DMS114 treated with DMSO at 0.1 percent for 48 hours (cell line): Measurements from ENCODE around the gene PPP2R2B.

ENCODE experiments used
- DNase-seq: peaks from one replicate; lab custom pipeline; 2025; ENCODE audit not compliant: unreplicated experiment; lab: John Stamatoyannopoulos, UW

The PPP2R2B gene

GRCh38 chr5:146788898-146789297 is 89.7 kb downstream of the PPP2R2B start:
- DNase-seq: no peak

DNA sequence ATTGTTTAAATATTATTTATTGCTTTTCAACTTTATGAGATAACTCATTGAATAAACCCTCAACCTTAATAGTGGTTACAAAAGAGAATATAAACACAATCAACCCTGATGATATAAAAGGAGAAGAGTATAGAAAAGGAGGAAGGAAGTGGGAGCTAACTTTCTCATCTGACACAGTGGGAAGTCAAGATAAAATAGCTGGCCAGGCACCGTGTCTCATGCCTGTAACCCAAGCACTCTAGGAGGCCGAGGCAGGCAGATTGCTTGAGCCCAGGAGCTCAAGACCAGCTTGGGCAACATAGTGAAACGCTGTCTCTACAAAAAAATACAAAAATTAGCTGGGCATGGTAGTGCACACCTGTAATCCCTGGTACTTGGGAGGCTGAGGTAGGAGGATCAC is 93.5 kb downstream of the PPP2R2B start:
- DNase-seq: no peak

GRCh38 chr5:146781157-146781556 is 97.4 kb downstream of the PPP2R2B start:
- no peak for DNase-seq

GRCh38 chr5:146779211-146779869 is 99.2 kb downstream of the PPP2R2B start:
- DNase-seq: no peak

GRCh38 chr5:146778795-146779194 is 99.8 kb downstream of the PPP2R2B start:
- DNase-seq: no peak

- DNase-seq: no peak
These were observed 100.3 kb downstream of the PPP2R2B start for GRCh38 chr5:146778261-146778660.

DNA sequence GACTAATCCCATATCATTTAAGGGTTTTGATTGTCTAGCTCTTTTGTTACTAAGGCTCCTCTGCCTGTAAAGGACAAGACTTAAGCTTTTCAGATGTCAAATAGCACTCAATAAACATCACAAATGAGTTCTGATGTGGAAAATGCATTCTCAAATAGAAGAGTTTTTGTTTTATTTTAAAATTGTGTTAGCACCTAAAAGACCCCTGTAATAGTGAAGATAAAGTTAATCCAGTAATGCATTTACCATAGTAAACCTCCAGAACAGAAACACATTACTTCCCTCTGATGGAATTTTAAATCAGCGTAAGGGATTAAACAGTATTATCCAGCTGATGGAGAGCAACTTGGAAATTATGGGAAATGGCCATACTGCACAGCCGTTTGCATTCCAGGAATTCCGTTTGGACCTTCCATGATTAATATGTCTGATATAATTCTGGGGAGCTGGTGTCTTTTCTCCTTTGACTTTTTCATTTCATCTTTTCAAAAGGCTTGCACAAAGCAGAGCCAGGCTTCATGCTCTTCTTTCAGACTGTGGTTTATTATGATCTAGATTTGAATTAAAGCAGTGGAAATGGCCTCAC is 105.6 kb downstream of the PPP2R2B start:
- no peak for DNase-seq

GRCh38 chr5:146770980-146771379 is 107.6 kb downstream of the PPP2R2B start:
- DNase-seq: no peak

GRCh38 chr5:146770546-146770945 is 108.0 kb downstream of the PPP2R2B start:
- no peak for DNase-seq

DNA sequence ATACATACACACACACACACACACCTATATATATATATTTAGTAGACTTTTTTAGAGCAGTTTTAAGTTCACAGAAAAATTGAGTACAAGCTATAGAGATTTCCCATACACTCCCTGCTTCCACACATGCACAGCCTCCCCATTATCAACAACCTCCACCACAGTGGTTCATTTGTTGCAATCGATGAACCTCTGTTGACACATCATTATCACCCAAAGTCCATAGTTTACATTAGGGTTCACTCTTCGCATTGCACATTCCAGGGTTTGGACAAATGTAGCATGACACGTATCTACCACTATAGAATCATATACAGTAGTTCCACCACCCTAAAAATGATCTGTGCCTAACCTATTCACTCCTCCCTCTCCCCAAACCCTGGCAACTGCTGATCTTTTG is 111.0 kb downstream of the PPP2R2B start:
- DNase-seq: no peak

DNA sequence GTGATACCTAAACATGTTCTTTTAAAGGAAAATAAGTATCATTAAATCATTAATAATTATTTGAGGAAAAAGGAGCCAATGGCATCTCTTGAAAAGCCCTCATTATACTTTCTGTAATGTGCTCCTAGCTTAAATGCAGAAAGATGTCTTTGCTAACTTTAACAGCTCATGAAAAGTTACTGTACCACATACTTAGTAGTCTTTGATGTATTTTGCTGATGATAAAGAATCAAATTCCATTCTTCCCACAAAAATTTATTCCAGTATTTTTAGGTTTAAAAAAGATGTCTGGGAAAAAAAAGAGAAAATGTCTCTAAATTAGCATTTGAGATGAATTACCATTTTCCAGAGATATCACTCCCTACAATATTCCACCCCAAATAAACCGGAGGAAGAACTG is 112.5 kb downstream of the PPP2R2B start:
- no peak for DNase-seq

DNA sequence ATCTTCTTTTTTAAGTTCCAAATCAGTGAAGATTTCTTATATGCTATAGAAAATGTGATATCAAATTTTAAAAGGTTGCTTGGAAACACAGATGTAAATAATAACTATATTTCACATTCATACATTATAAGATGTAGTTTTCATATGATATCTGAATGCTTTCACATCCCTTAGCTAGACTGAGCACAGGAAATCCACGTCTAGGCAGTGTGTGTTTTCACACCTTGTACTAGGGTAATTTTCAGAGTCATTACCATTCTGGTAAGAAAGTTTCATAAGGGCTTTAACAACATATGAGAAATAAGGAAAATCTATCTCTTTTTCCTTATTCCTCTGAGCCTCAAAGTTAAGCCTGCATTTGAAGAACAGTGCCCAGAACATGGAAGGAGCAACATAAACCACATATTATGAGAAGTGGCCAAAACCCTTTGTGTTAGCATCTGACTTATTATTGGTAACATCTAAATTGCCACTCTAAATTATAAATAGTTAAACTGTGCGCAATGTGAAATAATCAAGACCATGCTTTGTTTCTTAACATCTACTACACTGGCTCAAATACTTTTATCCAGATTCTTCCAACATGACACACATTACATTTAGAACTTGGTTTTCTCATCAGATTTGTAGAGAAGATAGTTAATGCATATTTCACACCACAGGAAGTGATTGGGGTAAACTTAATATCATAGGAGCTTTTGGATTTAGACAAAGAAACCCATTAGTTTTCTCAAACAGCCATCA is 113.3 kb downstream of the PPP2R2B start:
- no peak for DNase-seq

GRCh38 chr5:146762830-146763229 is 115.7 kb downstream of the PPP2R2B start:
- DNase-seq: no peak

DNA sequence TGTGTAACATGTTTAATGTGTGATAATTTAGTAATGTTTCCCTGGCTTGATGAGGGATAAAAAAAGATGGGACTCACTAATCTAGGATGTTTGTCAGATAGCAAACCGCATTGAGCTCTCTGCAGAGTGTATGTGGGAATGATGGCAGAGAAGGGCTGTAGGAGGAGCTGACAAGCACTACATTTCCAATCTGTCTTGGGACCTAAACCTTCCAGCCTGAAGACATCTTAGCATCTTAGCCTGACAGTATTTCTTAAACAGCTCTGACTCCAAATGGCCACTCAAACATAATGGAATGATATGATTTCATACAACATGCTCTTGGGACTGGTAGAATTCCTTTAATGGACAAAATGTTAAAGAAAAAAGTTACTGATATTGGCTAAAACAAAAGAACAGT is 116.7 kb downstream of the PPP2R2B start:
- DNase-seq: no peak

DNA sequence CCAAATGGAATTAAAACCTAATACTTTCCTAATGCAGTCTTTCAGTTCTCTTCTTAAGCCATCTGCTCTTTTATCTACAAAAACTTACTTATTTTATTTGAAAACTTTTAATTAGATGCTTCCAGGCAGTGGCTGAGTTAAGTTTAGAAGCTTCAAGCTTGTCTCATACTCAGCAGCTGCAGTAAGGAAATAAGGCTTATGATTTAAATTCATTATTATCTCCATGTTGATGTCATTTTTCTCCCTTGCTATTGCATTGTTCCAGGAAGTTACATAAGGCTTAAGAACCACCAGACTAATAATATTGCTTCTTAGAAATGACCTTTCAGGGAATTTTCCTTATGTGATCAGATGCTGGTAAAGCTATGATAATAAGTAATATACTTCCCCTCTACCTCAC is 119.6 kb downstream of the PPP2R2B start:
- no peak for DNase-seq

DNA sequence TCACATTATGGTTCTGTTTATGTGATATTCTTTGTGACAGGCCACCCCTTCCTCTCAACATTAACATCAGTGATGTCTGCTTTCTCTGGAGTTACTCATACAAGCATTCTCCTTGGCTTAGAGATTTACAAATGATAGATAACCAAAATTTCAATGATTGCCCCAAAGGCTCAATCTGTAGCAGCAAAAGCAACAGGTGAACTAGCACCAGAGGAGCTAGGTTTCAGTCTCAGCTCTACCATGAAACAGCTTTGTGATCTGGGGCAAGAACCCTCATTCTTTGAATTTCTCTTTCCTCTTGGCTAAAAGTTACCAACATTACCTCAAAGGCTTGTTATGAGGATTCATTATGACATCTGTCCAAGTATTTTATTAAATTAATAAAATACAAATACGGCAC is 120.5 kb downstream of the PPP2R2B start:
- DNase-seq: no peak

DNA sequence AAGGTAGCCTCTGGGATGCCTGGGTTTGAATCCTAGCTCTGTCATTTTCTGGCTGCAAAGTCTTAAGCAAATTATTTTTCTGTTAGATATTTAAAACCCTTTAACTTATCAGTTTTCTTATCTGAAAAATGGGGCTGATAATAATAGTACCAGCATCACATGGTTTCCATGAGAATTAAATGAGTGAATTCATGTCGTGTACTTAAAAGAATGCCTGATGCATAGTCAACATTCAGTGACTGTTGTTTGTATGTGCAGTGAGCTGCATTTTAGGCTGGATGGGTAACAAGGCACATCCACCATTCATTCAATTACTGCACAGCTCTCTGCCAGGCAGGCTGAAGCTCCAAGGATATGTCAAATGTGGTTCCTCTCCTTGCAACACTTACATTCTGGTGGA is 122.0 kb downstream of the PPP2R2B start:
- no peak for DNase-seq

GRCh38 chr5:146755793-146756192 is 122.8 kb downstream of the PPP2R2B start:
- no peak for DNase-seq

DNA sequence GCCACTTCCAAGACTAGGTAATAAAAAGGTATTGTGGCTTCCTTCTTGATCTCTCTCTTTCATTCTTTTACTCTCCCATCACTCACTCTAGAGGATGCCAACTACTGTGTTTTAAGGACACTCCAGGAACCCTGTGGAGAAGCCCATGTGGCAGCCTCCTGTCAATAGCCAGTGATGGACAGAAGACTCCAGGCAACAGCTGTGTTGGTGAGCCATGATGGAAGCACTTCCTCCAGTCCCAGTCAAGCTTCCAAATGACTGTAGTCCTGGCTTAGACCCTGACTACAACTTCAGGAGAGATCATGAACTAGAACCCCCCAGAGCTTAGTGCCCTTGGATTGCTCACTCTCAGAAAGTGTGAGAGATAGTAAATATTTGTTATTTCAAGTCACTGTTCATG is 123.9 kb downstream of the PPP2R2B start:
- no peak for DNase-seq

DNA sequence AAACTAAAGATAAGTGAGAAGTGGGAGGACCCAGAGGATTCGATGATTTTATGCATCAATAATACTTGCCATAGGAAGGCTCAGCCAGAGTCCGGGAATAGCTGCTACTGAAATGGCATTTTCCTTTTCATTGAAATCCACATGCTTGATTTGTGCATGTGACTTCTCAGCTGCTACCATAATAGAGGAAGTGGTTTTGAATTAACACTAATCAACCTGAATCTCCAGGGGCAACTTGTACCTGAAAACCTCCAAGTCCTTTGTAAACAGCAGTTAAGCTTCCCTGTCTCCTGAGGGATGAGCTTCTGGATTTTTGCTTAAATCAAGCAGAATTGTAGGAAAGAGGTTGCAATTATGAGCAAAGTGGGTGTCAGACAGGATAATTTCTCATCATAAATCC is 124.9 kb downstream of the PPP2R2B start:
- DNase-seq: no peak

GRCh38 chr5:146751781-146752401 is 126.7 kb downstream of the PPP2R2B start:
- DNase-seq: no peak

DNA sequence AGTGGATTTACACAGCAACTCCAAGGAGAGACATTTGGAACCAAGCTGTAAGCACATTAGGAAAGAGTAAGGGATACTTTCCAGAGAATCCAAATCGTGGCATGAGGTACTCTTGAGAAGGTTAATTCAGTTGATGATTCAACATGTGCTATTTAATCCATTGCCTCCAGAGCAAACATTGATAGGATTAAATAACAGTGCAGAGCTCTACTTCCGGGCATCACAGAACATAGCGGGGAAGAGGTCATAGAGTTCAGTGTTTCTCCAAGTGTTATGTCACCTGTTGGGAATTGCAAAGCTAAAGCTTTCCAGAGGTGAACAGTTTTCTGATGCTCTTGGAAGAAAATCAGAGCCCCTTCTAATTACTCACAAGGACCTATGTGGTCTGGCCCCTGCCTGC is 127.5 kb downstream of the PPP2R2B start:
- DNase-seq: no peak
